Activated CD8-positive, alpha-beta memory T cell treated with anti-CD3 and anti-CD28 coated beads, Interleukin-2, amount 10 ng/mL, durations not matched to agents 7 days and 5 days (primary cell): ENCODE results near the gene DOK6. TPM values are rescaled to one million over a fixed set of nuclear protein-coding genes. Genes with fewer than 3 reads are reported as not detected.
A peak's percentile ranks its signal among the peaks of the same experiment; 100 is the strongest.
"Not testable (repeated sequence)": the region's sequence is repeated elsewhere in the genome, so short reads cannot be mapped to it uniquely, and the experiment has no call there.

Experiments used
- ATAC-seq: fragments of 150-1000 bp; cut with Tn5 transposase; one replicate; pipeline ENCODE4 v1.10.0; 2021; ENCODE audit warnings: moderate library complexity
- CTCF ChIA-PET: fragments of 350-600 bp; sonication (Branson Sonifier 250); formaldehyde crosslinking; loops from one replicate; lab custom pipeline; 2021; ENCODE audit warnings: antibody characterized with exemption; lab: Charles Lee
- DNase-seq: peaks from one replicate; pipeline ENCODE4 v3.0.0-alpha.2; 2020
- H3K27ac Mint-ChIP-seq: one replicate; pipeline ENCODE4 v1.8.0; 2021; ENCODE audit warnings: mild to moderate bottlenecking, mixed read lengths
- H3K27me3 Mint-ChIP-seq: one replicate; pipeline ENCODE4 v1.8.0; 2021; ENCODE audit warnings: mixed read lengths
- H3K36me3 Mint-ChIP-seq: one replicate; pipeline ENCODE4 v1.8.0; 2021; ENCODE audit warnings: mild to moderate bottlenecking, mixed read lengths
- H3K4me1 Mint-ChIP-seq: one replicate; pipeline ENCODE4 v1.8.0; 2021; ENCODE audit warnings: mixed read lengths
- H3K4me3 Mint-ChIP-seq: one replicate; pipeline ENCODE4 v1.8.0; 2021; ENCODE audit warnings: mild to moderate bottlenecking, moderate library complexity, mixed read lengths
- H3K9me3 Mint-ChIP-seq: one replicate; pipeline ENCODE4 v1.8.0; 2022; ENCODE audit warnings: low read depth, mixed read lengths
- total RNA-seq, 2 experiments: library from RNA; stranded (reverse); gene quantifications; one replicate each; pipeline ENCODE4 v1.2.3, GENCODE V29; 2021

DOK6 gene
- not detected for total RNA-seq

GRCh38 chr18:69400253-69400975 lies at the start of gene DOK6:
DOK6 (plus strand) TSS chr18:69400888.
- H3K4me1 Mint-ChIP-seq = peaks cover 11% of the 10 kb centered on the region
- H3K9me3 Mint-ChIP-seq = no peaks in the 10 kb centered on the region
- H3K27me3 Mint-ChIP-seq = peaks cover 60% of the 10 kb centered on the region
- no peaks in the 10 kb centered on the region for H3K36me3 Mint-ChIP-seq
- no peak for DNase-seq
- H3K4me3 Mint-ChIP-seq = peak within 1 kb of the TSS; percentile 54
- CTCF ChIA-PET = no interaction called here
- H3K27ac Mint-ChIP-seq = no peak within 1 kb of the TSS
- peak; percentile 45 for ATAC-seq

GRCh38 chr18:69353023-69353422 lies 47.7 kb upstream of the DOK6 start:
- H3K4me3 Mint-ChIP-seq = no peak overlapping the region
- no peaks in the 10 kb centered on the region for H3K36me3 Mint-ChIP-seq
- H3K27me3 Mint-ChIP-seq = no peaks in the 10 kb centered on the region
- H3K9me3 Mint-ChIP-seq = no peaks in the 10 kb centered on the region
- H3K27ac Mint-ChIP-seq = no peak overlapping the region
- ATAC-seq (no peak), DNase-seq (no peak)
- no peaks in the 10 kb centered on the region for H3K4me1 Mint-ChIP-seq
- CTCF ChIA-PET = no interaction called here

GRCh38 chr18:69357590-69357989 lies 43.1 kb upstream of the DOK6 start:
- Mint-ChIP-seq H3K9me3 (peaks cover 7% of the 10 kb centered on the region), H3K27ac (no peak overlapping the region), H3K4me3 (no peak overlapping the region), H3K36me3 (no peaks in the 10 kb centered on the region), H3K27me3 (no peaks in the 10 kb centered on the region), H3K4me1 (no peaks in the 10 kb centered on the region)
- no peak for DNase-seq
- CTCF ChIA-PET = no interaction called here
- ATAC-seq = no peak

- Mint-ChIP-seq H3K9me3 (peaks cover 7% of the 10 kb centered on the region), H3K27me3 (no peaks in the 10 kb centered on the region), H3K36me3 (no peaks in the 10 kb centered on the region), H3K27ac (no peak overlapping the region), H3K4me1 (no peaks in the 10 kb centered on the region), H3K4me3 (no peak overlapping the region)
- DNase-seq (no peak), ATAC-seq (no peak)
- CTCF ChIA-PET = no interaction called here
Measured at GRCh38 chr18:69358212-69358895, 42.3 kb upstream of the DOK6 start.

- not testable (repeated sequence) for H3K36me3 Mint-ChIP-seq, H3K27me3 Mint-ChIP-seq, H3K4me1 Mint-ChIP-seq
Measured at GRCh38 chr18:69359768-69360167, 40.9 kb upstream of the DOK6 start.

GRCh38 chr18:69364930-69365329 lies 35.8 kb upstream of the DOK6 start:
- CTCF ChIA-PET = no interaction called here
- Mint-ChIP-seq H3K4me3 (no peak overlapping the region), H3K27me3 (no peaks in the 10 kb centered on the region), H3K4me1 (no peaks in the 10 kb centered on the region), H3K36me3 (no peaks in the 10 kb centered on the region), H3K9me3 (peaks cover 3% of the 10 kb centered on the region), H3K27ac (no peak overlapping the region)
- no peak for DNase-seq
- ATAC-seq = no peak

More at GRCh38 chr18:69359768-69360167, 40.9 kb upstream of the DOK6 start:
- H3K27ac Mint-ChIP-seq, H3K9me3 Mint-ChIP-seq, ATAC-seq, H3K4me3 Mint-ChIP-seq, CTCF ChIA-PET, DNase-seq: not testable (repeated sequence)

GRCh38 chr18:69365658-69366057 lies 35.0 kb upstream of the DOK6 start:
- Mint-ChIP-seq H3K9me3 (no peaks in the 10 kb centered on the region), H3K27ac (no peak overlapping the region), H3K27me3 (no peaks in the 10 kb centered on the region), H3K36me3 (no peaks in the 10 kb centered on the region), H3K4me3 (no peak overlapping the region), H3K4me1 (no peaks in the 10 kb centered on the region)
- CTCF ChIA-PET = no interaction called here
- no peak for ATAC-seq
- no peak for DNase-seq

- no peaks in the 10 kb centered on the region for H3K27me3 Mint-ChIP-seq
- ATAC-seq = no peak
- CTCF ChIA-PET = no interaction called here
- no peaks in the 10 kb centered on the region for H3K9me3 Mint-ChIP-seq
- H3K4me3 Mint-ChIP-seq = no peak overlapping the region
- no peaks in the 10 kb centered on the region for H3K4me1 Mint-ChIP-seq
- H3K36me3 Mint-ChIP-seq = no peaks in the 10 kb centered on the region
- no peak overlapping the region for H3K27ac Mint-ChIP-seq
- DNase-seq = no peak
Measured at GRCh38 chr18:69367104-69367503, 33.6 kb upstream of the DOK6 start.

GRCh38 chr18:69371729-69372128 lies 29.0 kb upstream of the DOK6 start:
- Mint-ChIP-seq H3K4me3 (no peak overlapping the region), H3K27ac (no peak overlapping the region), H3K27me3 (no peaks in the 10 kb centered on the region), H3K4me1 (no peaks in the 10 kb centered on the region), H3K9me3 (no peaks in the 10 kb centered on the region), H3K36me3 (no peaks in the 10 kb centered on the region)
- CTCF ChIA-PET = no interaction called here
- no peak for ATAC-seq
- DNase-seq = no peak

GRCh38 chr18:69380324-69380723 lies 20.4 kb upstream of the DOK6 start:
- ATAC-seq = no peak
- H3K27me3 Mint-ChIP-seq = peaks cover 3% of the 10 kb centered on the region
- DNase-seq = no peak
- no peak overlapping the region for H3K27ac Mint-ChIP-seq
- CTCF ChIA-PET = no interaction called here
- H3K4me3 Mint-ChIP-seq = no peak overlapping the region
- no peaks in the 10 kb centered on the region for H3K4me1 Mint-ChIP-seq
- no peaks in the 10 kb centered on the region for H3K36me3 Mint-ChIP-seq
- H3K9me3 Mint-ChIP-seq = no peaks in the 10 kb centered on the region

GRCh38 chr18:69383186-69383585 lies 17.5 kb upstream of the DOK6 start:
- no peaks in the 10 kb centered on the region for H3K36me3 Mint-ChIP-seq
- no peaks in the 10 kb centered on the region for H3K4me1 Mint-ChIP-seq
- no peaks in the 10 kb centered on the region for H3K9me3 Mint-ChIP-seq
- no peak overlapping the region for H3K4me3 Mint-ChIP-seq
- H3K27ac Mint-ChIP-seq = no peak overlapping the region
- DNase-seq (no peak), ATAC-seq (no peak)
- CTCF ChIA-PET = no interaction called here
- H3K27me3 Mint-ChIP-seq = peaks cover 3% of the 10 kb centered on the region

- Mint-ChIP-seq H3K4me1 (no peaks in the 10 kb centered on the region), H3K36me3 (no peaks in the 10 kb centered on the region), H3K4me3 (no peak overlapping the region), H3K27me3 (peaks cover 6% of the 10 kb centered on the region), H3K27ac (no peak overlapping the region), H3K9me3 (no peaks in the 10 kb centered on the region)
- CTCF ChIA-PET = no interaction called here
- DNase-seq (no peak), ATAC-seq (no peak)
Measured at GRCh38 chr18:69387186-69387585, 13.5 kb upstream of the DOK6 start.

- DNase-seq (no peak), ATAC-seq (no peak)
- H3K27ac Mint-ChIP-seq = no peak overlapping the region
- no peaks in the 10 kb centered on the region for H3K4me1 Mint-ChIP-seq
- H3K4me3 Mint-ChIP-seq = no peak overlapping the region
- H3K9me3 Mint-ChIP-seq = no peaks in the 10 kb centered on the region
- no peaks in the 10 kb centered on the region for H3K36me3 Mint-ChIP-seq
- CTCF ChIA-PET = no interaction called here
- peaks cover 4% of the 10 kb centered on the region for H3K27me3 Mint-ChIP-seq
Measured at GRCh38 chr18:69388222-69388621, 12.5 kb upstream of the DOK6 start.

- DNase-seq (no peak), ATAC-seq (no peak)
- CTCF ChIA-PET = no interaction called here
- Mint-ChIP-seq H3K27ac (no peak overlapping the region), H3K27me3 (peaks cover 36% of the 10 kb centered on the region), H3K9me3 (no peaks in the 10 kb centered on the region), H3K36me3 (no peaks in the 10 kb centered on the region), H3K4me3 (no peak overlapping the region), H3K4me1 (peaks cover 9% of the 10 kb centered on the region)
Measured at GRCh38 chr18:69397096-69397495, 3.6 kb upstream of the DOK6 start.
